Measurements from ENCODE around the gene TBCD. TPM values are rescaled to one million over a fixed set of nuclear protein-coding genes. Genes with fewer than 3 reads are reported as not detected.

Gene TBCD
- 10 to 100 TPM; 63.5 to 76.7 (median 66.1) TPM for total RNA-seq

DNA sequence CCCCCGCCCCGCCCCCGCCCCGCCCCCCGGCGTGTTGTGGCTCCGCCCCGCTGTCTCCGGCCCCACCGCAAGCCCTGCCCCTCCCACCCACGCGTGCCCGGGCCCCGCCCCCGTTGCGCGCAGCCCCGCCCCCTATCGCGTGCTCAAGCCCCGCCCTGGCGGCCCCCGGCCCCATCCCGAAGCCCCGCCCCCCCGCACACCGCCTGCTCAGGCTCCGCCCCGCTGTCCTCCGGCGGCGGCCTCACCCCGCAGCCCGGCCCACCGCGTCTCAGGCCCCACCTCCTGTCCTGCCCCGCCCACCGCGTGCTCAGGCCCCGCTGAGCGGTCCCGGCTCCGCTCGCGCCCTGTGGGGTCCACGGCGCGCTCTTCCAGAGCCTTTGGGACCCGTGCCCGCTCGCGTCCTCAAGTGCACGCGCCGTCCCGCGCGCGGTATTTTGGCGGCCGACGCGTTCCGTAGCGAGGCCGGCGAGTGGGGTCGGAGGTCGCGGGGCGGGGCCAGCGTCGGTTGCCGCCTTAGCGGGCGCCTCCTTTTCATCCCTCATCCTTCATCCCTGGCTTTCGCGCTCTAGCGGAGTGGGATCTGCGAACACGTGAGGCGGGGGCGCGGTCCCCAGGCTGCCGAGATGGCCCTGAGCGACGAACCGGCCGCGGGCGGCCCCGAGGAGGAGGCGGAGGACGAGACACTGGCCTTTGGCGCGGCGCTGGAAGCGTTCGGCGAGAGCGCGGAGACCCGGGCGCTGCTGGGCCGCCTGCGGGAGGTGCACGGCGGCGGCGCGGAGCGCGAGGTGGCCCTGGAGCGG, at the start of gene TBCD:
Gene TBCD (plus strand): TSS at position 495 of the 800 bp plus-strand sequence. CDS start 129 bp downstream, at position 624.
- H3K27me3 Mint-ChIP-seq (ENCODE audit: low read depth), result no peaks in the 10 kb centered on the region
- peak within 1 kb of the TSS; percentile 87 for H3K4me3 Mint-ChIP-seq
- ATAC-seq, result peak; percentile 82 to 83
- peaks cover 10% of the 10 kb centered on the region for H3K36me3 Mint-ChIP-seq (ENCODE audit: insufficient read depth)
- peak; percentile 90 for DNase-seq
- peaks cover 25% of the 10 kb centered on the region for H3K4me1 Mint-ChIP-seq (ENCODE audit: low read depth)
- H3K9me3 Mint-ChIP-seq, result no peaks in the 10 kb centered on the region

- DNase-seq (no peak), ATAC-seq (no peak)
- H3K4me3 Mint-ChIP-seq, result no peak overlapping the region
- H3K4me1 Mint-ChIP-seq (ENCODE audit: low read depth), result peaks cover 7% of the 10 kb centered on the region
- H3K36me3 Mint-ChIP-seq (ENCODE audit: insufficient read depth), result no peaks in the 10 kb centered on the region
- H3K9me3 Mint-ChIP-seq, result no peaks in the 10 kb centered on the region
- peaks cover 2% of the 10 kb centered on the region for H3K27me3 Mint-ChIP-seq (ENCODE audit: low read depth)
Measured at GRCh38 chr17:82702231-82702927, 49.5 kb upstream of the TBCD start.

DNA sequence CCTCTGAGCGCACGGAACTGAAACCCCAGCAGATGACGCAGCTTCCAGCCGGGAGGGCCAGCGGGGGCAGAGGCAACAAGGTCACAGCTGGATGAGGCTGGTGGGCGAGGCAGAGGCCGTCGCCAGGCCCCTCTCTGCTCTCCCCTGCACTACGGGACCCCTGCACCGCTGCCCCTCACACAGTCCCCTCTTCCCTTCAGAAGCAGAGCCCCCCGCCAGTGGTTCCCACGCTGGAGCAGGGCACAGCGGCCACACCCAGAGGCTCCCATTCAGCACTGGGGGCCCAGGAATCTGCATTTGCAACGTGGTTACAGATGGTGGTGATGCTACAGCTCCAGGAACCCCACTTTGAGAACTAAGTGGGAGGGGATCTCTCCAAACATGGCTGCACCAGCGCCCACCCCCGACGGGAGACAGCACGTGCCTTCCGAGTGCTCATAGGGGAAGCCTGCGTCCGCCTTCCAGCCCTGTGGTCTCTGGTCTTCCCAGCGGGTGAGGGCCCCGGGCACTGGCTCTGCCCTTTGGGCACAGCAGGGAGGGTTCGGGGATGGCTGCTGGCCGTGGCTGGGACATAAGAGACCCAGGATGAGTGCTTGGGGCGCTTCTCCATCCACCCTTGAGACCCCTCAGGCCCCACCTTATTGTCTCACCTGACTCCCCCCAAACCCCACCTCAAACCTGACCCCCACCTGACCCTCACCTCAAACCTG, 48.7 kb upstream of the TBCD start:
- no peaks in the 10 kb centered on the region for H3K36me3 Mint-ChIP-seq (ENCODE audit: insufficient read depth)
- H3K9me3 Mint-ChIP-seq, result no peaks in the 10 kb centered on the region
- DNase-seq (no peak), ATAC-seq (no peak)
- H3K4me3 Mint-ChIP-seq, result no peak overlapping the region
- H3K27me3 Mint-ChIP-seq (ENCODE audit: low read depth), result peaks cover 2% of the 10 kb centered on the region
- peaks cover 10% of the 10 kb centered on the region for H3K4me1 Mint-ChIP-seq (ENCODE audit: low read depth)

GRCh38 chr17:82703935-82704865, 47.7 kb upstream of the TBCD start:
- DNase-seq (no peak), ATAC-seq (no peak)
- Mint-ChIP-seq H3K4me1 (ENCODE audit: low read depth) (peaks cover 9% of the 10 kb centered on the region), H3K4me3 (no peak overlapping the region), H3K27me3 (ENCODE audit: low read depth) (peaks cover 2% of the 10 kb centered on the region), H3K36me3 (ENCODE audit: insufficient read depth) (no peaks in the 10 kb centered on the region), H3K9me3 (no peaks in the 10 kb centered on the region)

DNA sequence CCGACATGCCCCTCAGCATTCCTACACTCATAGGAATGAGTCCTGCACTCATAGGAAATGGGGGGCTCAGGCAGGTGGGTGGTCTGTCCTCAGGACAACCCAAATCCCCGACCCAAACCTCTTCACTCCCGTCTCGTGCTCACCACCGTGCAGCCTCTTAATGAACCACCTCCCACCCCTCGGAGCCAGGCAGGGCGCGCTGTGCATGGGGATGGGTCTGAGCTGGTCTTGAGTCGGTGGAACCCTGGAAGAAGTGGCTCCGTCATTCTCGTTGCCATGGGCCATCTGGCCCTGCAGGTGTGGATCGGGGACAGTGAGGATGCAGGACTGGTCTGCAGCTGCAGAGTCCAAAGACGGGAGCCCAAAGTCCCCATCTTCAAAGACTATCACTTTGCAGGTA, 47.0 kb upstream of the TBCD start:
- DNase-seq, result no peak
- ATAC-seq, result no peak
- Mint-ChIP-seq H3K27me3 (ENCODE audit: low read depth) (peaks cover 2% of the 10 kb centered on the region), H3K36me3 (ENCODE audit: insufficient read depth) (no peaks in the 10 kb centered on the region), H3K9me3 (no peaks in the 10 kb centered on the region), H3K4me3 (no peak overlapping the region), H3K4me1 (ENCODE audit: low read depth) (peaks cover 4% of the 10 kb centered on the region)

DNA sequence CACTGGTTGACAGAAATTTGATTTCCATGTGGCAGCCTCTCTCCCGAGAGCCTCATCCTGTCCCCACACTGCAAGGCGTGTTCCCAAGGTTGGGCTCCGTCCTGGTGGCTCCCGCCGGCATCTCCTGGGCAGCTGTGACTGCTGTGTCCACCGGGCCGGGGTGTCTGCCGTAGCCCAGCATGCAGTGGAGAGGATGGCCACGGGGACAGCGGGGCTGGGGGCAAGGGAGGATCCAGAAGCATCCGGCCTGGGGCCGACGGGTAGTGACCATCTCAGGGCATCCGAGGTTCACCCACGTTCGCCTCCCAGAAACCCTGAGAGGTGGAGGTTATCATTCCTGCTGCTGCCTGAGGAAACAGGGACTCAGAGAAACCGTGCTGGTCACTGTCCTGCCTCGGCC, 46.1 kb upstream of the TBCD start:
- peaks cover 2% of the 10 kb centered on the region for H3K27me3 Mint-ChIP-seq (ENCODE audit: low read depth)
- H3K4me1 Mint-ChIP-seq (ENCODE audit: low read depth), result peaks cover 4% of the 10 kb centered on the region
- H3K36me3 Mint-ChIP-seq (ENCODE audit: insufficient read depth), result no peaks in the 10 kb centered on the region
- no peak overlapping the region for H3K4me3 Mint-ChIP-seq
- no peak for DNase-seq
- ATAC-seq, result no peak
- no peaks in the 10 kb centered on the region for H3K9me3 Mint-ChIP-seq

- H3K9me3 Mint-ChIP-seq, result no peaks in the 10 kb centered on the region
- peaks cover 4% of the 10 kb centered on the region for H3K4me1 Mint-ChIP-seq (ENCODE audit: low read depth)
- no peak overlapping the region for H3K4me3 Mint-ChIP-seq
- DNase-seq, result no peak
- no peaks in the 10 kb centered on the region for H3K36me3 Mint-ChIP-seq (ENCODE audit: insufficient read depth)
- H3K27me3 Mint-ChIP-seq (ENCODE audit: low read depth), result peaks cover 2% of the 10 kb centered on the region
- no peak for ATAC-seq
Measured at GRCh38 chr17:82709024-82709675, 42.7 kb upstream of the TBCD start.

- DNase-seq, result no peak
- no peak for ATAC-seq
- Mint-ChIP-seq H3K27me3 (ENCODE audit: low read depth) (peaks cover 2% of the 10 kb centered on the region), H3K4me1 (ENCODE audit: low read depth) (peaks cover 4% of the 10 kb centered on the region), H3K4me3 (no peak overlapping the region), H3K36me3 (ENCODE audit: insufficient read depth) (no peaks in the 10 kb centered on the region), H3K9me3 (no peaks in the 10 kb centered on the region)
Measured at GRCh38 chr17:82709676-82710498, 42.0 kb upstream of the TBCD start.

- H3K27me3 Mint-ChIP-seq (ENCODE audit: low read depth), result peaks cover 2% of the 10 kb centered on the region
- H3K4me3 Mint-ChIP-seq, result no peak overlapping the region
- DNase-seq, result no peak
- no peaks in the 10 kb centered on the region for H3K9me3 Mint-ChIP-seq
- ATAC-seq, result no peak
- H3K36me3 Mint-ChIP-seq (ENCODE audit: insufficient read depth), result no peaks in the 10 kb centered on the region
- H3K4me1 Mint-ChIP-seq (ENCODE audit: low read depth), result peaks cover 5% of the 10 kb centered on the region
Measured at GRCh38 chr17:82710499-82711232, 41.2 kb upstream of the TBCD start.

- Mint-ChIP-seq H3K9me3 (no peaks in the 10 kb centered on the region), H3K27me3 (ENCODE audit: low read depth) (no peaks in the 10 kb centered on the region), H3K4me1 (ENCODE audit: low read depth) (peaks cover 17% of the 10 kb centered on the region), H3K4me3 (no peak overlapping the region), H3K36me3 (ENCODE audit: insufficient read depth) (peaks cover 5% of the 10 kb centered on the region)
- ATAC-seq (no peak), DNase-seq (no peak)
Measured at GRCh38 chr17:82713071-82713723, 38.7 kb upstream of the TBCD start.

DNA sequence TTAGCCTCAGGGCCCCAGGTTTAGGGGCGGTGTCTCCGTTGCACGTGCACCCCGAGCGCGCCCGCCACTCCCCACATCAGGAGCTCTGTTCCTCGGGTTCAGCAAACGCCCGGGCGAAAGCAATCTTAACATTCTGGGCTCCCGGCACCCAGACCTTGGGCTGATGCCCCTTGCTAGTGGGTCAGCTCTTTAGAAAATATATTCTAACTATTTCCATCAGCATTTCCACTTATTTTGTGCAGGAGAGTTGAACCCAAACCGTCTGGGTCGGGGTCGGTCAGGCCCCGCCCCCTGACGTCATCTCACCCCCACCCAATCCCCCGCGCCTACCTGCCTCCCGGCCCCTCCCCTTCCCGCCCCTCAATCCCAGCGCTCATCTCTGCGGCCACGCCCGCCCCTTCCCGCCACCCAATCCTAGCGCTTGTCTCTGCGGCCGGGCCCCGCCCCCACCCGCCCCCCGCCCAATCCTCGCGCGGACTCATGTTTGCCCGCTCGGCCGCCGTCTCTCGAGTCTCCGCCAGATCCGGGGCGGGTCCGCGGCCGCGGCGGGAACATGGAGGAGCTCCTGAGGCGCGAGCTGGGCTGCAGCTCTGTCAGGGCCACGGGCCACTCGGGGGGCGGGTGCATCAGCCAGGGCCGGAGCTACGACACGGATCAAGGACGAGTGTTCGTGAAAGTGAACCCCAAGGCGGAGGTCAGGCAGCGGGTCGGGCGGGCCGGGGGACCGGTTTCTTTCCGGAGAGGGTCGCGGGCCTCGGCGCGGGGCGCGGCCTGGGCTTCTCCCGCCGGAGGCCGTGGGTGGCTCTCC, 35.5 kb upstream of the TBCD start, which contains the start of gene FN3KRP:
Gene FN3KRP (plus strand): TSS at position 504 of the 808 bp plus-strand sequence. CDS start 50 bp downstream, at position 554.
- H3K4me3 Mint-ChIP-seq, result peak within 1 kb of the TSS; percentile 95
- peaks cover 13% of the 10 kb centered on the region for H3K36me3 Mint-ChIP-seq (ENCODE audit: insufficient read depth)
- H3K27me3 Mint-ChIP-seq (ENCODE audit: low read depth), result no peaks in the 10 kb centered on the region
- ATAC-seq (peak; percentile 92 to 95), DNase-seq (peak; percentile 83)
- peaks cover 21% of the 10 kb centered on the region for H3K4me1 Mint-ChIP-seq (ENCODE audit: low read depth)
- H3K9me3 Mint-ChIP-seq, result no peaks in the 10 kb centered on the region

All from activated T-cell treated with anti-CD3 and anti-CD28 coated beads, Interleukin-2, amount 50 U/mL, for 4 hours (primary cell).